C4-2B (cell line): ENCODE results near the gene CHD5.

Experiments used
- H3K27ac ChIP-seq: fragments of 450-650 bp; 2 replicates; pipeline ENCODE4 v1.5.1; 2017
- ZFX ChIP-seq: fragments of 450-650 bp; IDR thresholded peaks from 2 replicates; pipeline ENCODE4 v1.6.1; 2017
- TF ChIP-seq, protein P1 (sequence below): fragments of 450-650 bp; conservative IDR thresholded peaks from 2 replicates; pipeline ENCODE4 v1.5.1; 2017; ENCODE audit warnings: mild to moderate bottlenecking

CHD5 gene

DNA sequence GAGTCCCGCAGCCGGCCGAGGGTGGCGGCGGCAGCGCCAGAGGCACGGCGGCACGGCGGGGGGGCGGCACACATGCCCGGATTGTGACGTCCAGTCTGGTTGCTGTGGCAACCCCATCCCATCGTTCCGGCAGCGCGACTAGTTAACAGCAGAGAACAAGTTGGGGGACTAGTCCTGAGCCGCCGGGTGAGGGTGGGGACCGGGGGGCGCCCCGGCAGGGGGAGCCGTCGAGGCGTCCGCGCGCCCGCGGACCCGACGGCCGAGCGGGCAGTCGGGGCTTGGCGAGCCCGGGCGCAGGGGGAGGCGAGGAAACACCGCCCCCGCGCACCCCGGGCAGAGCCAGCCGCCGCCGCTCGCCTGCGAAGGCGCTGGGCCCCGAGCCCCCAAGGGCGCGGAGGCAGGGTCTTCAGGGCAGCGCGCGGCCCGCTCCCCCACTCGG, at the start of gene CHD5:
CHD5 (minus strand) TSS at position 54 of the 439 bp plus-strand sequence. CDS start 298 bp downstream, outside the sequence.
- TF ChIP-seq, protein P1, sequence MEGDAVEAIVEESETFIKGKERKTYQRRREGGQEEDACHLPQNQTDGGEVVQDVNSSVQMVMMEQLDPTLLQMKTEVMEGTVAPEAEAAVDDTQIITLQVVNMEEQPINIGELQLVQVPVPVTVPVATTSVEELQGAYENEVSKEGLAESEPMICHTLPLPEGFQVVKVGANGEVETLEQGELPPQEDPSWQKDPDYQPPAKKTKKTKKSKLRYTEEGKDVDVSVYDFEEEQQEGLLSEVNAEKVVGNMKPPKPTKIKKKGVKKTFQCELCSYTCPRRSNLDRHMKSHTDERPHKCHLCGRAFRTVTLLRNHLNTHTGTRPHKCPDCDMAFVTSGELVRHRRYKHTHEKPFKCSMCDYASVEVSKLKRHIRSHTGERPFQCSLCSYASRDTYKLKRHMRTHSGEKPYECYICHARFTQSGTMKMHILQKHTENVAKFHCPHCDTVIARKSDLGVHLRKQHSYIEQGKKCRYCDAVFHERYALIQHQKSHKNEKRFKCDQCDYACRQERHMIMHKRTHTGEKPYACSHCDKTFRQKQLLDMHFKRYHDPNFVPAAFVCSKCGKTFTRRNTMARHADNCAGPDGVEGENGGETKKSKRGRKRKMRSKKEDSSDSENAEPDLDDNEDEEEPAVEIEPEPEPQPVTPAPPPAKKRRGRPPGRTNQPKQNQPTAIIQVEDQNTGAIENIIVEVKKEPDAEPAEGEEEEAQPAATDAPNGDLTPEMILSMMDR, result no peak
- TF ChIP-seq ZFX, result no peak

DNA sequence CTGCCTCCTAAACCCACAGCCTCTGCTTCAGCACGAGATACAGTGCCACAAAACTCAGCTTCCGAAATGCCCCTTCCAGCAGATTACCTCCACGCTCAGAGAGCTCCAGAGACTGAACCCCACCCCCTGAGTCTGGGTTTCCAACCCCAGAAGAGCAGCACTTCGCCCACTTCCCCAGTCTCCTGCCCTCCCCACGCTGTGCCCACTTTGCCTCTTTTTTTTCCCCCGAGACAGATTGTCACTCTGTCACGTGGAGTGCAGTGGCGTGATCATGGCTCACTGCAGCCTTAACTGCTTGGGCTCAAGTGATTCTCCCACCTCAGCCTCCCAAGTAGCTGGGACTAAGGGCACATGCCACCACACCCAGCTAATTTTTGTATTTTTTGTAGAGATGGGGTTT, 45.5 kb upstream of the CHD5 start:
- TF ChIP-seq, protein P1, result no peak
- TF ChIP-seq ZFX, result no peak

More for the DNA sequence above, at the start of gene CHD5:
- no peak within 1 kb of the TSS for H3K27ac ChIP-seq

DNA sequence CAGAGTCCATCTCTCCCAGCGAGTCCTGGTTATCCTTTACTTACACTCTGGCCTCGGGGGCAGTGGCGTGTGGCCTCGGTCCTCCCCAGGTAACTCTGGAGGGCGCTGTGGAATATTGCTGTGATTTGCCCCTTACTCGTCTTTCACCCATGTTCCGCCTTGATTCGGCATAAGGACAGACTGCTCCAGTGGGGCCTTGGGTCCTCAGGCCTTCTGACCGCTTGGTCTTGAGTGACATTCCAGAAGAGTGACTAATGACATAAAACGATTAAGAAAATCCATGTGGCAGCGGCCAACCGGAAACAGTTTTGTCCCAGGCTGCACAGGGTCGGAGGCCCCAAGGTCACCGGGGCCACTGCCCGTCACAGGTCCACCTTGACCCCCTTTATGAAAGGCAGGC, 44.6 kb upstream of the CHD5 start:
- TF ChIP-seq, protein P1, result no peak
- TF ChIP-seq ZFX, result no peak
- no peak overlapping the region for H3K27ac ChIP-seq

More for the DNA sequence above, 45.5 kb upstream of the CHD5 start:
- H3K27ac ChIP-seq, result no peak overlapping the region

GRCh38 chr1:6223617-6224016, 43.5 kb upstream of the CHD5 start:
- H3K27ac ChIP-seq, result no peak overlapping the region
- TF ChIP-seq, protein P1, result no peak
- no peak for TF ChIP-seq ZFX

- no peak for TF ChIP-seq ZFX
- TF ChIP-seq, protein P1, result no peak
- H3K27ac ChIP-seq, result no peak overlapping the region
These were observed 42.5 kb upstream of the CHD5 start for GRCh38 chr1:6222636-6223035.

- no peak overlapping the region for H3K27ac ChIP-seq
- TF ChIP-seq ZFX, result no peak
- TF ChIP-seq, protein P1, result no peak
These were observed 41.2 kb upstream of the CHD5 start for GRCh38 chr1:6221210-6221784.

- TF ChIP-seq ZFX, result no peak
- TF ChIP-seq, protein P1, result no peak
- peak overlapping the region; percentile 12 for H3K27ac ChIP-seq
These were observed 40.1 kb upstream of the CHD5 start for GRCh38 chr1:6220236-6220635.

GRCh38 chr1:6219641-6220040, 39.5 kb upstream of the CHD5 start:
- H3K27ac ChIP-seq, result peak overlapping the region; percentile 12
